Measurements from ENCODE around the gene CLIC6.

CLIC6 gene

DNA sequence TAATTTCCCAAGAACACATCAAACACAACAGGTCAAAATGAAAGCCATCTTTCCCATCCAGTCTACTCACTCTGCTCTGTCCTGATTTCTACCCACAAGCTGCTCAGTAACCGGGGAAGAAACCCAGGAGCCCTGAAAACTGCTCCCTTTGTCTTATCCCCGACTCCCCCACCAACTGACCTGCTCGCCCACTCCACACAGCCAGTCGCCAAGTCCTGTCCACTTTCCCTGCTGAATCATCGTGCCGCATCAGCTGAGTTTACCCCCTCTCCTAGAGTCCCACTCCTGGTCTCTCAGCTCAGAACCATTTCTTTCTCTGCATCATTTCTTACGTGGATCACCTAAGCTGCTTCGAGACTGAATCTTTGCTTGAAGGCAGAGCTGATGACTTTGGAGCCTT, 42.7 kb upstream of the CLIC6 start:
- DNase-seq, result no peak
- Mint-ChIP-seq H3K27me3 (ENCODE audit: low read depth, poor library complexity) (peaks cover 5% of the 10 kb centered on the region), H3K36me3 (ENCODE audit: low read depth) (no peaks in the 10 kb centered on the region), H3K4me3 (no peak overlapping the region), H3K27ac (no peak overlapping the region), H3K9me3 (no peaks in the 10 kb centered on the region), H3K4me1 (peaks cover 5% of the 10 kb centered on the region)
- TF ChIP-seq, protein P1, sequence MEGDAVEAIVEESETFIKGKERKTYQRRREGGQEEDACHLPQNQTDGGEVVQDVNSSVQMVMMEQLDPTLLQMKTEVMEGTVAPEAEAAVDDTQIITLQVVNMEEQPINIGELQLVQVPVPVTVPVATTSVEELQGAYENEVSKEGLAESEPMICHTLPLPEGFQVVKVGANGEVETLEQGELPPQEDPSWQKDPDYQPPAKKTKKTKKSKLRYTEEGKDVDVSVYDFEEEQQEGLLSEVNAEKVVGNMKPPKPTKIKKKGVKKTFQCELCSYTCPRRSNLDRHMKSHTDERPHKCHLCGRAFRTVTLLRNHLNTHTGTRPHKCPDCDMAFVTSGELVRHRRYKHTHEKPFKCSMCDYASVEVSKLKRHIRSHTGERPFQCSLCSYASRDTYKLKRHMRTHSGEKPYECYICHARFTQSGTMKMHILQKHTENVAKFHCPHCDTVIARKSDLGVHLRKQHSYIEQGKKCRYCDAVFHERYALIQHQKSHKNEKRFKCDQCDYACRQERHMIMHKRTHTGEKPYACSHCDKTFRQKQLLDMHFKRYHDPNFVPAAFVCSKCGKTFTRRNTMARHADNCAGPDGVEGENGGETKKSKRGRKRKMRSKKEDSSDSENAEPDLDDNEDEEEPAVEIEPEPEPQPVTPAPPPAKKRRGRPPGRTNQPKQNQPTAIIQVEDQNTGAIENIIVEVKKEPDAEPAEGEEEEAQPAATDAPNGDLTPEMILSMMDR (IDR thresholded peaks at IDR 0.05), result no peak

DNA sequence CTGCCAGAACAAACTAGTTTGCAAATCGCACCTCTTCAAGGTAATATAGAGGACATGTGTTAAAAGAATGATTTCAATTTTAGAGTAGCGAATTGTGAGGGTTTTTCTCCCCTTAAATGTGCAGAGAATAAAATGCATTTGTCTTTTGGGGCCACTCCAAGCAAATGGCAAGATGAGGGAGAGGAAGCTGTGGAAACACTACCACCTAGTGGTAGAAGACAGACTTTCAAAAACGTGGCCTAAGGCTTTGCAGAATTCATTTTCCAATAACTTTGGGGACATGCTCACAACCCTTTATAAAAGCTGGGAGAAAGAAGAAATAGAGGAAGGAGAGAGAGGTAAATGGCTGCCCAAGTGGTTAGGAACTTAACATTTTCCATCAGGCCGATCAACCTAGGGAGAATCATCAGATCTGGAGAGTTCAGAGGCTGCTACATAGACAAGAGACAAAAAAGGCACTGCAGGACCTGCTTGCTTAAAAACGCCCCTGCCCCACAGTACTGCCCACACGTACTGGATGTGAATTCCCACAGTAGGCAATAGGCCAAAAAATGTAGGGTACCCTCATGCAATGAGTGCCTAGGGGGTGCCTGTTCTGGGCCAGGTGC, 38.2 kb upstream of the CLIC6 start:
- H3K36me3 Mint-ChIP-seq (ENCODE audit: low read depth), result no peaks in the 10 kb centered on the region
- no peak overlapping the region for H3K27ac Mint-ChIP-seq
- H3K27me3 Mint-ChIP-seq (ENCODE audit: low read depth, poor library complexity), result peaks cover 4% of the 10 kb centered on the region
- no peak overlapping the region for H3K4me3 Mint-ChIP-seq
- TF ChIP-seq, protein P1 (IDR thresholded peaks at IDR 0.05), result peak; percentile 78
- no peaks in the 10 kb centered on the region for H3K9me3 Mint-ChIP-seq
- peak; percentile 25 for DNase-seq
- peaks cover 5% of the 10 kb centered on the region for H3K4me1 Mint-ChIP-seq

DNA sequence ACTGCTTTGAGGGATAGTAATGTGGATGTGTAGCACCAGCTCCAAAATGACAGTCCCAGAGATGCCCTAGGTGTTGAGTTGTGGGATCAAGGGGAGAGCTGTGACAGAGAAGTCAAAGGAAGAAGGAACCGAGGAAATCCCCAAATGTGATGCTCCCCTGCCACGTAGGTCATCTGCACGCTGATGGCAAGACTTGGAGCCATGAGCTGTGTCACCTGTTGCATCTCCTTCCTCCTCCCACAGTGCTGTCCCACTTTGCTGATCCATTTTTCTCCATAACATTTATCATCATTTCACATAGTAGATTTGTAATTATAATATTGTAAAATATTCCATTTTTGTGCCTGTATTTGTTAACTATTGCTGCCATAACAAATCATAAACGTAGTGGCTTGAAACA, 36.3 kb upstream of the CLIC6 start:
- H3K36me3 Mint-ChIP-seq (ENCODE audit: low read depth), result no peaks in the 10 kb centered on the region
- no peak overlapping the region for H3K4me3 Mint-ChIP-seq
- H3K27me3 Mint-ChIP-seq (ENCODE audit: low read depth, poor library complexity), result peaks cover 8% of the 10 kb centered on the region
- H3K4me1 Mint-ChIP-seq, result no peaks in the 10 kb centered on the region
- no peak for DNase-seq
- no peak overlapping the region for H3K27ac Mint-ChIP-seq
- H3K9me3 Mint-ChIP-seq, result no peaks in the 10 kb centered on the region
- TF ChIP-seq, protein P1 (IDR thresholded peaks at IDR 0.05), result no peak

DNA sequence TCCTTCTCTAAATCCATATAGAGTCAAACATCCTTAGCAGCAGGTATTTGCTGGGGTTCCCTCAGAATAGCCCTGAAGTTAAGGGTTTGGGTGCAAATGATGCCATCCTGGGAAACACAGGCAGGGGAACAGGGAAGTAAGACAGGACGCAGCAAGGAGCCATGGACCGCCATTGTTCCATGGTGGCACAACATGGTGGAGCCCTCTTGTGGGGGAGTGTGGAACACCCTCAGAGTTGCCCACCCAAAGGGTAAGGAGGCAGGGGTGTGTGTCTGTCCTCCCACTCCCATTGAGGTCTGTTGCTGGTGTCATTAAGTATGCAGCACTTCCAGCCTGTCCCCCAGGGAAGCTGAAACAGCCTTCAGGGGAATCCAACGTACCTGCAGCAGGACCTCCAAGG, 33.5 kb upstream of the CLIC6 start:
- peaks cover 8% of the 10 kb centered on the region for H3K27me3 Mint-ChIP-seq (ENCODE audit: low read depth, poor library complexity)
- no peaks in the 10 kb centered on the region for H3K36me3 Mint-ChIP-seq (ENCODE audit: low read depth)
- DNase-seq, result no peak
- no peak overlapping the region for H3K4me3 Mint-ChIP-seq
- no peaks in the 10 kb centered on the region for H3K9me3 Mint-ChIP-seq
- no peaks in the 10 kb centered on the region for H3K4me1 Mint-ChIP-seq
- no peak overlapping the region for H3K27ac Mint-ChIP-seq
- TF ChIP-seq, protein P1 (IDR thresholded peaks at IDR 0.05), result no peak

DNA sequence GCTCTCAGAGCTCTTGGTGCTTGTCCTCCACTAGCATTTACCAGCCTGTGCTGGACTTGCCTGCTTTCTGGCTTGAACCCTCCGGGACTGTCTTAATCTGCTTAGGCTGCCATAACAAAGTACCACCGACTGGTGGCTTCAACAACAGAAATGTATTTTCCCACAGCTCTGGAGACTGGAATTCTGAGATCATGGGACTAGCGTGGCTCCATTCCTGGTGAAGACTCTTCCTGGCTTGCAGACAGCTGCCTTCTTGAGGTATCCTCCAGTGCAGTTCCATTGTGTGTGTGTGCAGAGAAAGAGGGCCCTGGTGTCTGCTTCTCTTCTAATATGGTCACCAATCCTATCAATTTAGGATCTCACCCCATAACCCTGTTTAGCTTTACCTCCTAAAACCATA, 31.8 kb upstream of the CLIC6 start:
- TF ChIP-seq, protein P1 (IDR thresholded peaks at IDR 0.05), result no peak
- H3K4me3 Mint-ChIP-seq, result no peak overlapping the region
- H3K27me3 Mint-ChIP-seq (ENCODE audit: low read depth, poor library complexity), result peaks cover 8% of the 10 kb centered on the region
- H3K36me3 Mint-ChIP-seq (ENCODE audit: low read depth), result no peaks in the 10 kb centered on the region
- H3K27ac Mint-ChIP-seq, result peak overlapping the region; percentile 60
- no peak for DNase-seq
- no peaks in the 10 kb centered on the region for H3K4me1 Mint-ChIP-seq
- H3K9me3 Mint-ChIP-seq, result peaks cover 3% of the 10 kb centered on the region

DNA sequence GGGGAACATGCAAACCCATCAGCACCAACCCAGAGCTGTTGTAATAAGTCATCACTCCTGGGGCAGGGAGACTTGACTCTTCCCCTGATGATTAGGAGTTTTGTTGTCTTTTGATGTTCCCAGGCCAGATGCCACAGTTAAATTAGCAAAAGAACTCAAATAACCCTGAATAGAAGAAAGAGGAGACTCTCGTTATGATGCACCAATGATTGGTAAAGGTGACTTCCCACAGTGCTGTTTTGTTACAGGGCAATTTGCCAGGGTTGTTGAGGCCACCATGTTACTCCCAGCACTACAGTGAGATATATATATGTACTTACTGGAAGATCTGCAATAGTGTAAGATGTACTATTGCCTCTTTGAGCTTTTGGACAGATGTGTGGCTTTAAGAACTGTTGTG, 29.5 kb upstream of the CLIC6 start:
- TF ChIP-seq, protein P1 (IDR thresholded peaks at IDR 0.05), result no peak
- H3K9me3 Mint-ChIP-seq, result peaks cover 3% of the 10 kb centered on the region

More for the DNA sequence above, 29.5 kb upstream of the CLIC6 start:
- no peak overlapping the region for H3K4me3 Mint-ChIP-seq
- H3K4me1 Mint-ChIP-seq, result no peaks in the 10 kb centered on the region
- DNase-seq, result no peak
- H3K36me3 Mint-ChIP-seq (ENCODE audit: low read depth), result no peaks in the 10 kb centered on the region
- H3K27me3 Mint-ChIP-seq (ENCODE audit: low read depth, poor library complexity), result peaks cover 17% of the 10 kb centered on the region
- H3K27ac Mint-ChIP-seq, result no peak overlapping the region

All from nephron progenitor cell (in vitro differentiated cells).